Breast epithelium (tissue), 4 donors: ENCODE results near the gene BCAS3. TPM values are rescaled to one million over a fixed set of nuclear protein-coding genes. Genes with fewer than 3 reads are reported as not detected.

Experiments used
- DNase-seq, 2 donors: peaks; one replicate each; pipeline ENCODE4 v3.0.0-alpha.2; 2019; ENCODE audit warnings: low spot score in 2 of 2
- H3K27ac ChIP-seq, 2 donors: fragments of 200-600 bp; sonication (generic) in 1 of 2; one replicate each; pipeline ENCODE4 v1.5.1; 2016 to 2019; ENCODE audit warnings: mild to moderate bottlenecking in 1 of 2
- H3K27me3 ChIP-seq, 2 donors: fragments of 200-600 bp; sonication (generic) in 1 of 2; one replicate each; pipeline versions ENCODE4 v1.5.1 to v1.6.0; 2017 to 2019; ENCODE audit warnings: control low read depth in 1 of 2, mild to moderate bottlenecking in 1 of 2
- H3K36me3 ChIP-seq: fragments of 200-600 bp; one replicate; pipeline ENCODE4 v1.5.1; 2019
- H3K4me1 ChIP-seq, 2 donors: fragments of 200-600 bp; sonication (generic); one replicate each; pipeline ENCODE4 v1.5.1; 2016 to 2019; ENCODE audit warnings: control low read depth in 1 of 2
- H3K4me3 ChIP-seq, 3 donors: fragments of 200-600 bp; sonication (generic); 1 replicate in 2 of 3; 2 replicates in 1 of 3; pipeline ENCODE4 v1.5.1; 2016 to 2019; ENCODE audit warnings: mild to moderate bottlenecking in 3 of 3, moderate library complexity in 2 of 3
- H3K9me3 ChIP-seq, 2 donors: fragments of 200-600 bp; sonication (generic) in 1 of 2; one replicate each; pipeline ENCODE4 v1.5.1; 2016 to 2019; ENCODE audit warnings: control low read depth in 1 of 2
- CTCF ChIP-seq, 3 donors: fragments of 450-650 bp; IDR thresholded peaks; one replicate each; pipeline ENCODE4 v1.5.1; 2016 to 2017; ENCODE audit warnings: antibody characterized with exemption in 3 of 3, mild to moderate bottlenecking in 3 of 3, moderate library complexity in 3 of 3
- POLR2A ChIP-seq: fragments of 450-650 bp; IDR thresholded peaks from one replicate; pipeline ENCODE4 v1.6.1; 2016; ENCODE audit warnings: antibody characterized with exemption, mild to moderate bottlenecking, moderate library complexity
- POLR2AphosphoS5 ChIP-seq, 3 donors: sonication (generic); formaldehyde crosslinking; IDR thresholded peaks; one replicate each; pipeline ENCODE4 v1.6.1; 2017; ENCODE audit warnings: antibody characterized with exemption in 3 of 3
- intact Hi-C: fragments of 100-400 bp; cut with DNase I; formaldehyde crosslinking; loops from one replicate; pipeline ENCODE4 v1.15.1; 2023; ENCODE audit warnings: low total_unique reads
- total RNA-seq, 3 donors: library from RNA; depleted of rRNA; stranded (reverse); fragments of >200 nt; gene quantifications; one replicate each; pipeline ENCODE4 v1.1.0, GENCODE V29; 2016

BCAS3 gene
- total RNA-seq, 3 donors from 2014 or later: 30.8 to 47.9 (median 31.2) TPM

GRCh38 chr17:61254904-61255303, 577.3 kb downstream of the BCAS3 start:
- intact Hi-C loops: loop anchor here (10.0 kb wide), 1 partner anchor 250 kb away; no protein-coding TSS in a partner anchor
- H3K27me3 ChIP-seq: no peaks in the 10 kb centered on the region
- H3K27ac ChIP-seq: no peak overlapping the region
- TF ChIP-seq CTCF (IDR thresholded peaks at IDR 0.05): no peak
- TF ChIP-seq POLR2A: no peak
- TF ChIP-seq POLR2AphosphoS5 (IDR thresholded peaks at IDR 0.05): peak in 1 of 3 donors; percentile 22
- no peaks in the 10 kb centered on the region for H3K9me3 ChIP-seq
- no peaks in the 10 kb centered on the region for H3K36me3 ChIP-seq
- no peaks in the 10 kb centered on the region for H3K4me1 ChIP-seq
- H3K4me3 ChIP-seq: no peak overlapping the region
- DNase-seq: no peak

GRCh38 chr17:61255647-61256046, 578.0 kb downstream of the BCAS3 start:
- no peak overlapping the region for H3K27ac ChIP-seq
- H3K4me1 ChIP-seq: no peaks in the 10 kb centered on the region
- H3K4me3 ChIP-seq: no peak overlapping the region
- no peak for DNase-seq
- H3K27me3 ChIP-seq: no peaks in the 10 kb centered on the region
- no peak for TF ChIP-seq CTCF (IDR thresholded peaks at IDR 0.05)
- no peak for TF ChIP-seq POLR2AphosphoS5 (IDR thresholded peaks at IDR 0.05)
- no peak for TF ChIP-seq POLR2A
- H3K9me3 ChIP-seq: no peaks in the 10 kb centered on the region
- intact Hi-C loops: loop anchor here (10.0 kb wide), 1 partner anchor 251 kb away; no protein-coding TSS in a partner anchor
- no peaks in the 10 kb centered on the region for H3K36me3 ChIP-seq

GRCh38 chr17:61259360-61259759, 581.7 kb downstream of the BCAS3 start:
- TF ChIP-seq POLR2A (no peak), CTCF (IDR thresholded peaks at IDR 0.05) (no peak), POLR2AphosphoS5 (IDR thresholded peaks at IDR 0.05) (no peak)
- DNase-seq: no peak

GRCh38 chr17:61260071-61260797, 582.6 kb downstream of the BCAS3 start:
- H3K27me3 ChIP-seq: no peaks in the 10 kb centered on the region
- no peaks in the 10 kb centered on the region for H3K36me3 ChIP-seq
- peak overlapping the region in 1 of 2 donors; percentile 65 for H3K27ac ChIP-seq
- no peak for DNase-seq
- H3K9me3 ChIP-seq: no peaks in the 10 kb centered on the region
- H3K4me1 ChIP-seq: no peaks in the 10 kb centered on the region
- intact Hi-C loops: no loop called here
- TF ChIP-seq CTCF (IDR thresholded peaks at IDR 0.05): no peak
- H3K4me3 ChIP-seq: no peak overlapping the region

More at GRCh38 chr17:61259360-61259759, 581.7 kb downstream of the BCAS3 start:
- H3K4me1 ChIP-seq: no peaks in the 10 kb centered on the region
- no peaks in the 10 kb centered on the region for H3K27me3 ChIP-seq
- no peak overlapping the region for H3K4me3 ChIP-seq
- no peaks in the 10 kb centered on the region for H3K9me3 ChIP-seq
- intact Hi-C loops: loop anchor here (10.0 kb wide), 1 partner anchor 255 kb away; no protein-coding TSS in a partner anchor
- no peaks in the 10 kb centered on the region for H3K36me3 ChIP-seq
- H3K27ac ChIP-seq: peak overlapping the region in 1 of 2 donors; percentile 65

GRCh38 chr17:61261001-61261637, 583.5 kb downstream of the BCAS3 start:
- Histone ChIP-seq H3K36me3 (no peaks in the 10 kb centered on the region), H3K4me3 (no peak overlapping the region), H3K9me3 (no peaks in the 10 kb centered on the region), H3K27ac (peak overlapping the region in 1 of 2 donors; percentile 45), H3K4me1 (no peaks in the 10 kb centered on the region), H3K27me3 (no peaks in the 10 kb centered on the region)
- TF ChIP-seq POLR2A (no peak), POLR2AphosphoS5 (IDR thresholded peaks at IDR 0.05) (no peak), CTCF (IDR thresholded peaks at IDR 0.05) (no peak)
- no peak for DNase-seq
- intact Hi-C loops: no loop called here
